GM12878 (cell line): ENCODE data around the gene SLC44A4. TPM values are rescaled to one million over a fixed set of nuclear protein-coding genes. Genes with fewer than 3 reads are reported as not detected.

Source experiments
- ATAC-seq: fragments of 200-7000 bp; cut with Tn5 transposase; 3 replicates; pipeline ENCODE4 v1.9.1; 2020; ENCODE audit warnings: mild to moderate bottlenecking, moderate library complexity
- BruUV-seq: library from RNA; stranded (reverse); fragments of 400-500 nt; replicated peaks from 2 replicates; lab custom pipeline; 2021; lab: Mats Ljungman, UMichigan
- CTCF ChIA-PET: fragments of 300-600 bp; sonication (Branson Sonifier 250); formaldehyde crosslinking; extraction: SDS; loops from one replicate; lab custom pipeline; 2021; ENCODE audit warnings: inconsistent platforms; lab: Yijun Ruan, JAX
- POLR2A ChIA-PET: fragments of 350-600 bp; formaldehyde crosslinking; extraction: SDS; loops from one replicate; lab custom pipeline; 2021; ENCODE audit warnings: inconsistent platforms; lab: Charles Lee
- RAD21 ChIA-PET: fragments of 300-600 bp; sonication (Branson Sonifier 250); formaldehyde crosslinking; loops from one replicate; lab custom pipeline; 2023; ENCODE audit warnings: antibody characterized with exemption; ENCODE audit not compliant: unreplicated experiment; lab: Charles Lee
- SMC1A ChIA-PET: fragments of 300-600 bp; sonication (Branson Sonifier 250); formaldehyde crosslinking; loops from one replicate; lab custom pipeline; 2023; ENCODE audit not compliant: unreplicated experiment, uncharacterized antibody; lab: Charles Lee
- DNase-seq: peaks from one replicate; pipeline ENCODE4 v3.0.0-alpha.2; 2011; ENCODE audit warnings: low read depth, low spot score
- FAIRE-seq: peaks from 3 replicates; lab custom pipeline; 2011; peaks lifted over from hg19 to GRCh38; lab: Jason Lieb, UNC
- H2AFZ ChIP-seq: 2 replicates; pipeline ENCODE4 v1.6.0; 2011; ENCODE audit warnings: low read depth, low read length, control low read depth; ENCODE audit not compliant: control insufficient read depth
- H3K27ac ChIP-seq: 2 replicates; pipeline ENCODE4 v1.5.1; 2011; ENCODE audit warnings: control low read depth; ENCODE audit not compliant: control insufficient read depth, insufficient read depth
- H3K27me3 ChIP-seq, 2 experiments: replicated peaks in 1 of 2; 2 replicates each; pipeline versions ENCODE4 v1.6.0 to v1.6.1; 2011; ENCODE audit warnings: low read length in 1 of 2; ENCODE audit not compliant: control insufficient read depth in 2 of 2, insufficient read depth in 2 of 2
- H3K36me3 ChIP-seq, 2 experiments: 2 replicates each; pipeline ENCODE4 v1.5.1; 2011; ENCODE audit warnings: low read length in 1 of 2; ENCODE audit not compliant: control insufficient read depth in 2 of 2, insufficient read depth in 2 of 2
- H3K4me1 ChIP-seq: 2 replicates; pipeline ENCODE4 v1.6.1; 2011; ENCODE audit warnings: mild to moderate bottlenecking, low read length, moderate library complexity, mixed read lengths; ENCODE audit not compliant: control insufficient read depth, insufficient read depth
- H3K4me2 ChIP-seq: 2 replicates; pipeline ENCODE4 v1.6.0; 2011; ENCODE audit warnings: control low read depth; ENCODE audit not compliant: control insufficient read depth, insufficient read depth
- H3K4me3 ChIP-seq: fragments of 200-600 bp; sonication (generic); 2 replicates; pipeline ENCODE4 v1.5.1; 2016
- H3K79me2 ChIP-seq: 2 replicates; pipeline ENCODE4 v1.6.0; 2011; ENCODE audit warnings: low read length; ENCODE audit not compliant: control insufficient read depth, insufficient read depth
- H3K9ac ChIP-seq: 2 replicates; pipeline ENCODE4 v1.8.0; 2011; ENCODE audit warnings: low read length, control low read depth, mixed read lengths; ENCODE audit not compliant: control insufficient read depth, insufficient read depth
- H3K9me3 ChIP-seq: replicated peaks from 3 replicates; pipeline ENCODE4 v1.5.1; 2011; ENCODE audit warnings: mild to moderate bottlenecking, low read length; ENCODE audit not compliant: control insufficient read depth, insufficient read depth
- H4K20me1 ChIP-seq: 2 replicates; pipeline ENCODE4 v1.6.0; 2011; ENCODE audit not compliant: control insufficient read depth, insufficient read depth
- CHD2 ChIP-seq: IDR thresholded peaks from 2 replicates; pipeline ENCODE4 v1.6.1; 2011; ENCODE audit warnings: low read depth, low read length, improper control_type of control experiment, borderline replicate concordance
- EGR1 ChIP-seq, 2 experiments: IDR thresholded peaks; 1 replicate in 1 of 2; 2 replicates in 1 of 2; pipeline ENCODE4 v1.6.1; 2011 to 2012; ENCODE audit warnings: low read depth in 2 of 2, low read length in 2 of 2, borderline replicate concordance in 1 of 2, mild to moderate bottlenecking in 1 of 2, moderate library complexity in 1 of 2
- ESRRA ChIP-seq: IDR thresholded peaks from 2 replicates; pipeline ENCODE4 v1.6.1; 2012; ENCODE audit warnings: mild to moderate bottlenecking, low read length, improper control_type of control experiment
- HCFC1 ChIP-seq: fragments of 150-350 bp; IDR thresholded peaks from 2 replicates; pipeline ENCODE4 v1.6.1; 2014; ENCODE audit warnings: low read length
- IKZF1 ChIP-seq: fragments of 450-650 bp; conservative IDR thresholded peaks from 2 replicates; pipeline ENCODE4 v1.6.1; 2017; ENCODE audit warnings: antibody characterized with exemption, mild to moderate bottlenecking
- NFIC ChIP-seq: IDR thresholded peaks from 2 replicates; pipeline ENCODE4 v1.6.1; 2012; ENCODE audit warnings: low read depth, mild to moderate bottlenecking, inconsistent platforms, low read length, moderate library complexity
- SIN3A ChIP-seq: IDR thresholded peaks from 2 replicates; pipeline ENCODE4 v1.6.1; 2012; ENCODE audit warnings: low read depth, low read length, improper control_type of control experiment
- SPI1 ChIP-seq: IDR thresholded peaks from 2 replicates; pipeline ENCODE4 v1.6.1; 2011; ENCODE audit warnings: low read depth, mild to moderate bottlenecking, low read length, moderate library complexity, borderline replicate concordance; ENCODE audit not compliant: insufficient read depth
- in situ Hi-C: fragments of 300-500 bp; cut with MboI; formaldehyde crosslinking; loops from 9 replicates; pipeline ENCODE4 v1.14.3; 2018; ENCODE audit warnings: mixed read lengths
- intact Hi-C: fragments of 100-400 bp; cut with micrococcal nuclease; formaldehyde crosslinking; loops from one replicate; pipeline ENCODE4 v1.14.2; 2022; ENCODE audit not compliant: unreplicated experiment
- polyA plus RNA-seq, 11 experiments: library from polyadenylated mRNA; depleted of rRNA in 4 of 11; unstranded in 6 of 11; stranded (reverse) in 5 of 11; fragments of >200 nt; fragmentation: Nextera tagmentation in 4 of 11; fragmentation: Illumina TruSeq in 1 of 11; extraction: Ambion mirVana in 4 of 11; extraction: Trizol in 1 of 11; gene quantifications; 1 replicate in 1 of 11; 2 replicates in 10 of 11; pipeline versions ENCODE4 v1.2.1 to v1.2.3, GENCODE V29; 2011 to 2016; ENCODE audit warnings: inconsistent platforms in 2 of 11, missing spikeins in 2 of 11, low read depth in 1 of 11
- total RNA-seq, 4 experiments: library from RNA; depleted of rRNA in 3 of 4; stranded (reverse); fragments of >200 nt in 3 of 4; fragmentation: Illumina TruSeq in 1 of 4; extraction: Trizol in 1 of 4; gene quantifications; 2 replicates each; pipeline versions ENCODE4 v1.2.1 to v1.2.3, GENCODE V29; 2013 to 2021

SLC44A4 gene
- total and polyA plus RNA-seq, 10 of the 15 experiments (the other 5 are each of a cell fraction or from before 2014, with no cell fraction given) = 0.04 to 0.24 (median 0.15) TPM; not detected in 3

GRCh38 chr6:31819871-31820299 lies 58.9 kb downstream of the SLC44A4 start:
- no peak for ATAC-seq
- Histone ChIP-seq H3K27me3 (no peaks in the 10 kb centered on the region), H3K27ac (no peak overlapping the region), H3K36me3 (no peaks in the 10 kb centered on the region), H3K79me2 (peaks cover 2% of the 10 kb centered on the region; the same call in 1 of the 2 replicates), H3K4me3 (no peak overlapping the region), H2AFZ (no peak overlapping the region), H4K20me1 (no peaks in the 10 kb centered on the region), H3K4me2 (no peak overlapping the region), H3K9ac (no peak overlapping the region), H3K4me1 (peaks cover 9% of the 10 kb centered on the region), H3K9me3 (no peaks in the 10 kb centered on the region)
- no peak for TF ChIP-seq ESRRA
- no peak for TF ChIP-seq SIN3A
- no peak for TF ChIP-seq IKZF1
- TF ChIP-seq HCFC1 = no peak
- no peak for TF ChIP-seq SPI1
- TF ChIP-seq EGR1 (IDR thresholded peaks at IDR 0.05; ENCODE audit: borderline replicate concordance in 1 of 2, low read depth in 2 of 2, low read length in 2 of 2) = no peak
- no peak for TF ChIP-seq NFIC
- no peak for TF ChIP-seq CHD2
- in situ Hi-C loops (no loop called here), intact Hi-C loops (loop anchor here (10.0 kb wide), 1 partner anchor 45 kb away; the partner anchor contains the start of gene VWA7)
- FAIRE-seq = no peak
- ChIA-PET POLR2A (interaction anchor here (1.0 to 11.3 kb wide), 6 partner anchors 11 to 83 kb away, joined by 3 to 158 read pairs (median 10); partner anchors contain the start of genes CLIC1, LSM2, MSH5 and VARS1), RAD21 (interaction anchor here (0.6 to 1.3 kb wide), 2 partner anchors 117 to 262 kb away, joined by 3 read pairs; partner anchors contain the start of gene ABHD16A), CTCF (interaction anchor here (1.0 to 1.5 kb wide), 4 partner anchors 13 to 244 kb away, joined by 3 to 5 read pairs (median 3); partner anchors contain the start of gene LSM2), SMC1A (interaction anchor here (1.0 to 1.6 kb wide), 5 partner anchors 10 to 86 kb away, joined by 3 to 5 read pairs (median 3); partner anchors contain the start of gene LSM2)
- DNase-seq = no peak
- BruUV-seq = no TSS peak
